GM21825 (cell line): ENCODE data around the gene TRIM73.
"Not testable (repeated sequence)": the region's sequence is repeated elsewhere in the genome, so short reads cannot be mapped to it uniquely, and the experiment has no call there.

Source experiments
- ATAC-seq: cut with Tn5 transposase; IDR thresholded peaks from one replicate; pipeline ENCODE4 v1.9.1; 2021; ENCODE audit warnings: mild to moderate bottlenecking, moderate library complexity; ENCODE audit not compliant: unreplicated experiment

Gene TRIM73

DNA sequence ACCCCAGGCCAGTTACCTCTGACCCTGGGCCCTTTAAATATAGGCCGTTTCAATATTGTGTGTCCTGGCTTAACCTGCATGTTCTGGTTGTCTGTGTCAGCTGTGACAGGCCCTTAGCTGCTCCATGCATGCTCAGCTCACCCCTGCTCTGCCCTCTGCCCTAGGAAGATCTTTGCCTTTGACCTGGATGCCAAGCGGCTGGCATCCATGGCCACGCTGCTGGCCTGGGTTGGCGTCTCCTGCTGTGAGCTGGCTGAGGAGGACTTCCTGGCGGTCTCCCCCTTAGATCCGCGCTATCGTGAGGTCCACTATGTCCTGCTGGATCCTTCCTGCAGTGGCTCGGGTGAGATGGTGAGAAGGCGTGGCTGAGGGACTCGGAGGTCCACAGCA lies 20.0 kb downstream of the TRIM73 start:
- ATAC-seq, result not testable (repeated sequence)

DNA sequence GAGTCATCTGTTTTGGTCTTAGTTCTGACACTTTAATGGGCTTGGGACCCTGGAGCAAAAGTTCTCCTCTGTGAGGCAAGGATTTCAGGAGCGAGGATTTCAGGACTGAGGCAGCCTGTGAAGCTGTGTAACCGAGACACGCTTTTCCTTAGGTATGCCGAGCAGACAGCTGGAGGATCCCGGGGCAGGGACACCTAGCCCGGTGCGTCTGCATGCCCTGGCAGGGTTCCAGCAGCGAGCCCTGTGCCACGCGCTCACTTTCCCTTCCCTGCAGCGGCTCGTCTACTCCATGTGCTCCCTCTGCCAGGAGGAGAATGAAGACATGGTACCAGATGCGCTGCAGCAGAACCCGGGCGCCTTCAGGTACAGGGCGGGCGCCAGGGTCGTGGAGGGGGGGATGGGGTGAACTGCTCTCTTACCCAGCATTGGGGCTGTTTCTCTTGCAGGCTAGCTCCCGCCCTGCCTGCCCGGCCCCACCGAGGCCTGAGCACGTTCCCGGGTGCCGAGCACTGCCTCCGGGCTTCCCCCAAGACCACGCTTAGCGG lies 20.5 kb downstream of the TRIM73 start:
- ATAC-seq, result not testable (repeated sequence)

DNA sequence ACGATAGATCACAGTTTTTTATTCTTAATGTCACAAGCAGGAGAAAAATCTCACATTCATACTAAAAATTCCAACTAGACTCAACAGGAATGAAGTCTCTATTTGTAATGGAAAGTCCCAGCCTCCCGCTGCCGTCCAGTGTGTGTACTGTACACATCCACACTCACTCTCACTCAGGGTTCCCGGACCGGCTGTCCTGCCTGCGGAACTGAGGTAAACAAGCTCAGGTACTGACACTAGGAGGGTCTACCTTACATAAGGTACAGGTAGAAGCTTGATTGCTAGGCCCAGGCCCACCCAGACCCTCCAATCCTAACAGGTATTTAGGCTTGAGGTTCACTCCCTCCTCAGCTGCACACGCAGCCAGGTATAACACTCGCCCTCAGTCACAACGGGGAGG lies 21.4 kb downstream of the TRIM73 start:
- ATAC-seq, result not testable (repeated sequence)

DNA sequence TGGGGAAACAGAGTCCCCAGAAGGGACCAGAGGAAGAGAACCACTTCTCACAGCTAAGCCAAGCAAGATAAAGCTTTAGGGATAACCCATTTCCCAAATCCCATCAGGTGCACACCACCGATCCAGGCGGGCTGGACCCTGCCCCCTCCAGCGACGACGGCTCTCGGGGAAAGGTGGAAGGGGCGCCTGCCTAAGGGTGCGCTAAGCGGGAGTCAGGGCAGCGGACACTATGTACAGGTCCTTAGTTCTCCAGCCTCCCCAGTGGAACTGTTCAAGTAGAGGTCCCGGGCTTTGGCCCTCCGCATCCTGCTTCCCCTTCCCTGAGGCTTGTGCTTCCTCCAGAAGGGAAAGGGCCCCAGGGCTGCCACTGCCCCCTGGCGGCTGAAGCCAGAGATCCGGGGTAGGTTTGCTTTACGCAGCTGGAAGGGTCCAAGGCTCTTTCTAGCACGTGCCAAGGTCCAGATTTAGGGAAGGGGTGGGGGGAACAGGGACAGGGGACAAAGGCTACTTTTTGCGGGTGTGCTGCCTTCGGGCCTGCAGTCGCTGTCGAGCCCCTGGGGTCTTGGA lies 22.9 kb downstream of the TRIM73 start:
- ATAC-seq, result not testable (repeated sequence)

DNA sequence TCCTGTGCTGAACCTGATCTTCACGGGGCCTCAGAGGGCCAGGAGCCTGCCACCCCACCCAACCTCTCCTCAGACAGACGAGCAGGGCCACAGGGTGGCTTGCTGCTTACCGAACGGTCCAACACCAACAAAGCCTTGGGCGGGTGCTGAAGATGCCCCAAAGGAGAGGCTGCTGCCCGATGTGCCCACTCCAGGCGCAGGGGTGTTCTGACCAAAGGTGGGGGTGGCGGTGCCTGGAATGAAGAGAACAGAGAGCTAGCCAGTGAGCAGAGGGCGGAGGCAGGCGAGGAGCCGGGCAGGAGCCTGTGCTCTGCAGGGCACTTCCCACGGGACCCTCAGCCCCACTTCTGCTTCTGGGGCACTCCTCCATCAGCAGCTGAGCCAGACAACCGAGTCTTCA lies 23.8 kb downstream of the TRIM73 start:
- ATAC-seq, result not testable (repeated sequence)

DNA sequence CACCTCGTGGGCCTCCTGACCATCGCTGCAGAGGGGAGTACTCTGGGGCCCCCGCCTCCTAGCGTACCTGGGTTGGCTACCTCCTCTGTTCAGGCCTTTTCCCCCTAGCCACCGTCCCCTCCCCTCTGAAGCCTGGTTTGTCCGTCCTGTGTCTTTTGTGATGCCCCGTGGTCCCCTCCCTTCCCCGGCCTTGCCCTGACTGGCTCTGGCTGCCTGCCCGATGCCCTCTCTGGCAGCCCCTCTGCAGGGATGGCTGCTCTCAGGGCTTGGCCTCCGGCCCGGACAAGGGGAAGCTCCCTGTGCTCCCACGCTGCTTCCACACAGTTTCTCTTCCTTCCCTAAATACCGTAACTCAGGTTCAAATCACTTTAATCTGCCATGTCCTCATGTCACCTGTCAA lies 24.3 kb downstream of the TRIM73 start:
- not testable (repeated sequence) for ATAC-seq

DNA sequence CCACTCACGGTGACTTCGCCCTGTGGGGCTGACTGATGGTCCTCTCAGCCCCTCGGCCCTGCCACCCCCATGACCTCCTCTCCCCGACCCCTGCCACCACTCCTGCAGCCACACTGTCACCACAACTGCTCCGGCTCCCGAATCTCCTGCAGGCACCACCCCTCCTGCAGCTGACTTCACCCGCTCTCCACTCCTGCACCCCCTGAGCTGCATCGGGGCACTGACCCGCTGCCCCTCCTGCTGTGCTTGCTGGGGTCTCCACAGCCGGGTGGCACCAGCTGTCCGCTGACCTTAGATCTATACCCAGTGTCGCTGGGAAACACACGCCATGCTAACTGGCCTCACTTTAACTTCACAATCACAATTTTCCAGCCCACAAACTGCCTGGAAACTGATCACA lies 24.7 kb downstream of the TRIM73 start:
- ATAC-seq, result not testable (repeated sequence)

DNA sequence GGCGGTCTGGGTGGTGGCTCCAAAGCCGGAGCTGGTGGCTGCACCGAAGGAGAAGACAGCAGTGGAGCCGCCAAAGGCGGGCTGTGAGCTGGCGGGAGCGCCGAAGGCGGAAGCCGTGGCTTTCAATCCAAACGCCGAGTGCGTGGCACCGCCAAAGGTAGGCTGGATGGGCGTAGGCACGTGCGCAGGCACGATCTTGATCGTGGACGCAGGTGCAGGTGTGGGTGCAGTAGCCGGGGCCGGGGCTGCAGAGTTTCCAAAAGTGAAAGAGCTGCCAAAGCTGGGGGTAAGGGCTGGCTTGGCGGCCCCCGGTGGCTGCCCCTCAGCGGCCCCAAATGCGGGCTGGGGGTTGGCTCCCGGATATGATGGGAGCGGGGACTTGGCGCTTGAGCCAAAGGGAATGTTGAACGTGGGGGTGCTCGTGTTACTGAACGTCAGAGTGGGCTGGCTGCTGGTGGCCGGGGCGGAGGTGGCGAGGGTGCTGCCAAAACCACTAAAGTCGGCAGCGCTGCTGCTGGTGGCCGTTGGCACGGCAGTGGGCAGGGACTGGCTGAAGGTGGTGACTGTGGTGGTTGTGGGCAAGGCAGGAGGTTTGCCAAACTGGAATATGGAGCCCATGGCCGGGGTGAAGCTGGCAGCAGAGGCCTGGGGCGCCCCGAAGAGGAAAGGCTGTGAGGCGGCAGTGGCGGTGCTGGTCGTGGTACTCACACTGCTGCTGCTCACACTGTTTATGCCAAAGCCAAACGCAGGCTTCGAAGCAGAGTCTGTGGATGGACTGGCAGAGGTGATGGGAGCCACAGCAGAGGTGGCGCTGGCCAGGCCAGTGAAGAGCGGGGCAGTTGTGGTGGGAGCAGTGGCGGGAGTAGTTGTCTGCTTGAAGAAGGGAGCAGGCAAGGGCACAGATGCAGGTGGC lies 26.6 kb downstream of the TRIM73 start:
- not testable (repeated sequence) for ATAC-seq

DNA sequence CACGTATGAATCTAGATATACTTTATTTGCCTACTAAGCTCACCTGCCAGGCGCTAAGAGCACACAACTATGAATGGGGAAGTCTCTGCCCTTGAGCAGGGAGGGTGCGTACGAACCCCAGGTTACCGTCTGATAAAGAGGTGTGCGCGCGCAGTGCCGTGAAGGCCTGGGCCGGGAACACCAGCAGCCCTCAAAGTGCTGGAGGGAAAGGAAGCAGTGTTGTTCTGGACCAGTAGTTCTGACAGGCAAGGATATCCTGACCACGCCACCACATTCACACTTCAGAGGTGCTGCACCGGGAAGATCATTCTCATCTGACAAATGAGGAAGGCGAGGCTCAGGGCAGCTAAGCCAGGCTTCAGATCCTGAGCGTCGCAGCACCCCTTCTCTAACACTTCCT lies 28.1 kb downstream of the TRIM73 start:
- not testable (repeated sequence) for ATAC-seq

DNA sequence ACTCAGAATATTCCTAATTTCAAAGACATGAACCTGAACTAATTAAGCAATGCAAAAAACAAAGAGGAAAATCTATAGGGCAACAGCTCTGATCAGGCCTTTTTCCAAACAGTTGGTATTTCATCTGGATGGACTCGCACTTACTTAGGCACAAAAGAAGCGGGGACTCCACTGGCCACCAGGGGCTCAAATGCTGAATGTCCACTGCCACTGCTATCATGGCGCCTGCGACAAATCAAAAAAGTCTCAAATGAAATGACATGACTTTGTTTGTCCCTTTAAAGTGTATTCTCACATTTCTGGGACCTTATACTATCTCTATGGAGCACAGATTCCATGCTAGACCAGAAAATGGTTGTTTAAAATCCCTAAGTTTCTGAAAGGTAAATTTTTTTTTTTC lies 43.6 kb downstream of the TRIM73 start:
- not testable (repeated sequence) for ATAC-seq

DNA sequence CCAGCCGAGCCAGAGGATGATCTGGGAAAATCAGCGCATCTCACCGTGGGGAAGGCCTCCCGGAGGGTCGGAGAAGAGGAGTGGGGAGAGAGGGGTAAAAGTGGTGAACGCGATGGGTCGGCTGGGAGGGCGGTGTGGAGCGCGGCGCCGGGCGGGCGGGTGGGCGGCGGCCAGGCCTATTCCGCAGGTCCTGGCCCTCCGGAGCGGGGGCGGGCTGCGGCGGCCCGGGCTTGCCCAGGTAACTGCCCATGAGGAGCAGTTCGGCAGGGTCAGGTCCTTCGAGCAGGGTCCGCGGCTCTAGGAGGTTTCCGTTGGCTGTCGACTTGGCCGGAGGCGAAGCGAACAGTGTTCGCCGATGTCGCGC lies 46.7 kb downstream of the TRIM73 start:
- ATAC-seq, result not testable (repeated sequence)

DNA sequence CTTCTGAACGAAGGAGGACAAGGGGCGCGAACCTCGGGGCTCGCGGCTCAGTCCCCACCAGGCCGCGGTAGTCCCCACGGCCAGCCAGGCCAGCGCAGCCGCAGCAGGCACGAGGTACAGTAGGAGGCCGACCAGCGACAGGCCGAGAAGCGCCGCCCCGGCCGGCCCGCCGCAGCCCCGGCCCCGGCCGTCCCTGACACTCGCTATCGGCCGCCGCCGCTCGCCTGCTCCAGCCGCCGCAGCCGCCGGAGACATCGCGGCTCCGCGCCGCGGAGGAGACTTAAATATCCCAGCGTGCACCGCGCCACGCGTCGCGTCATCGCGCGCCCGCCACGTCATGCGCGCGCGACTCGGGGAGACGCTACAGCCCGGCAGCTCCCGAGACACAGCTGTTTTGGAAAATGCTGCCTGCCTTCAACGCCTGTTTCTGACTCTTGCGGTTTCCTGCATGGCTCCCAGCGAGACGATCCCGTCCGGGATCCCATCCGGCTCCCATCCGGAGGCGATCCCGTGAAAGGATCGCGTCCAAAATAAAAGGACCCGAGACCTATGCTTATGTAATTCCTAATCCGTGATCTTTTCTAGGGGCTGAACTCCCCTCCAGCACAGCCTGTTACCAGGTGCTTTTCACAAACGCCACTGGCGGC lies 47.2 kb downstream of the TRIM73 start:
- ATAC-seq, result peak; percentile 86

DNA sequence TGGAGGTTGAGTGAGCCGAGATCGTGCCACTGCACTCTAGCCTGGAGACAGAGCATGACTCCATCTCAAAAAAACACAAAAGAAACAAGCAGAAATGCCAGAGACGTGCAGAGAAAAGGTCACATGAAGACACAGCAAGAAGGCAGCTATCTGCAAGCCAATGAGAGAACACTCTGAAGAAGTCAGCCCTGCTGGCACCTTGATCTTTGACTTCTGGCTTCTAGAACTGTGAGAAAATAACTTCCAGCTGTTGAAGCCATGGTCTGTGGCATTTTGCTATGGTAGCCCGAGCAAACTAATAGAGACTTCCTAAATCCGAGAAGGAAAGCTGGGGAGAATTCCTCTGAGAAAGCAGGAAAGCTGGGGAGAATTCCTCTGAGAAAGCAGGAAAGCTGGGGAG lies 54.5 kb downstream of the TRIM73 start:
- not testable (repeated sequence) for ATAC-seq

DNA sequence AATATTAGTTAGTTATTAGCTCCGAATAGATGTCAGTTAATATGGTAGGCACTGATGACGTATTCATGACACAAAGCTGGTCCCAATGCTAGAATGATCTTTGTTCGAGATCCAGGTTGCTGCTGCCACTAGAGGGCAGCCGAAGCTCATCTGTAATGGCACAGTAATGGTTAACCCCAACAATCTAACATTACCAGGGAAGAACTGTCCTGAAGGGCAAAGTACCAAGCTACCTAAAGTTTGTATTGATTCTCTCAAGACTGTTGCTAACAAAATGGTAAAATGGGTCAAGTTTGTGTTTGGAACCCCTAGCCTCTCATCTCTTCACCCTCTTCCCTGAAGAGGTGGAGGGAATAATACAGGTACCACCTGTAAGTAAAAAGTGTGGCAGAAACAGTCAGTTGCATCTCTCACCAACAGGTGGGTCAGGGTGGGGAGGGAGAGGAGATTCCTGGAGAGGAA lies 57.1 kb downstream of the TRIM73 start:
- ATAC-seq, result peak; percentile 94
